Progenitor cell of endocrine pancreas (in vitro differentiated cells): ENCODE measurements around the gene G6PC3. TPM values are rescaled to one million over a fixed set of nuclear protein-coding genes. Genes with fewer than 3 reads are reported as not detected.
A peak's percentile ranks its signal among the peaks of the same experiment; 100 is the strongest.

Experiments
- DNase-seq: peaks from one replicate; pipeline ENCODE4 v3.0.0; 2021; ENCODE audit warnings: low spot score; ENCODE audit not compliant: unreplicated experiment
- H3K27ac Mint-ChIP-seq: 2 replicates; pipeline ENCODE4 v1.8.0; 2021; ENCODE audit warnings: mild to moderate bottlenecking, moderate library complexity, mixed read lengths
- H3K27me3 Mint-ChIP-seq: 2 replicates; pipeline ENCODE4 v1.8.0; 2021; ENCODE audit warnings: mixed read lengths
- H3K36me3 Mint-ChIP-seq: 2 replicates; pipeline ENCODE4 v1.8.0; 2022; ENCODE audit warnings: mixed read lengths; ENCODE audit not compliant: insufficient read depth
- H3K4me1 Mint-ChIP-seq: 2 replicates; pipeline ENCODE4 v1.8.0; 2021; ENCODE audit warnings: low read depth, mixed read lengths
- H3K4me3 Mint-ChIP-seq: 2 replicates; pipeline ENCODE4 v1.8.0; 2021; ENCODE audit warnings: low read depth, mild to moderate bottlenecking, moderate library complexity, mixed read lengths
- H3K9me3 Mint-ChIP-seq: 2 replicates; pipeline ENCODE4 v1.8.0; 2021; ENCODE audit warnings: low read depth, mixed read lengths
- total RNA-seq: library from RNA; stranded (reverse); gene quantifications from 2 replicates; pipeline ENCODE4 v1.2.1, GENCODE V29; 2021
- TF ChIP-seq, protein P1 (sequence below): fragments of 200-600 bp; sonication (generic); IDR thresholded peaks from one replicate; pipeline ENCODE4 v1.5.0; 2021; ENCODE audit warnings: antibody characterized with exemption, mild to moderate bottlenecking; ENCODE audit not compliant: unreplicated experiment

G6PC3 gene
- total RNA-seq, 1 donor from 2014 or later: 58.7 TPM

DNA sequence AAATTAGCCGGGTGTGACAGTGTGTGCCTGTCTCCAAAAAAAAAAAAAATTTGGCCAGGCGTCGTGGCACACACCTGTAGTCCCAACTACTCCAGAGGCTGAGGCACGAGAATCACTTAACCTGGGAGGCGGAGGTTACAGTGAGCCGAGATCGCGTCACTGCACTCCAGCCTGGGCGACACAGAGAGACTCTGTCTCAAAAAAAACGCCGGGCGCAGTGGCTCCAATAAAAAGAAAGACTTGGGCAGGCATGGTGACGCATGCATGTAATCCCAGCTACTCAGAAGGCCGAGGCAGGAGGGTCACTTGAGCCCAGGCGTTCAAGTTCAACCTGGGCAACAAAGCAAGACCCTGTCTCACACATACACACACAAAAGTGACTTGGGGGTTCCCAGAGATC, 7.7 kb upstream of the G6PC3 start:
- no peak for DNase-seq
- H3K27ac Mint-ChIP-seq: peak overlapping the region; percentile 37
- peaks cover 15% of the 10 kb centered on the region for H3K4me1 Mint-ChIP-seq
- TF ChIP-seq, protein P1, sequence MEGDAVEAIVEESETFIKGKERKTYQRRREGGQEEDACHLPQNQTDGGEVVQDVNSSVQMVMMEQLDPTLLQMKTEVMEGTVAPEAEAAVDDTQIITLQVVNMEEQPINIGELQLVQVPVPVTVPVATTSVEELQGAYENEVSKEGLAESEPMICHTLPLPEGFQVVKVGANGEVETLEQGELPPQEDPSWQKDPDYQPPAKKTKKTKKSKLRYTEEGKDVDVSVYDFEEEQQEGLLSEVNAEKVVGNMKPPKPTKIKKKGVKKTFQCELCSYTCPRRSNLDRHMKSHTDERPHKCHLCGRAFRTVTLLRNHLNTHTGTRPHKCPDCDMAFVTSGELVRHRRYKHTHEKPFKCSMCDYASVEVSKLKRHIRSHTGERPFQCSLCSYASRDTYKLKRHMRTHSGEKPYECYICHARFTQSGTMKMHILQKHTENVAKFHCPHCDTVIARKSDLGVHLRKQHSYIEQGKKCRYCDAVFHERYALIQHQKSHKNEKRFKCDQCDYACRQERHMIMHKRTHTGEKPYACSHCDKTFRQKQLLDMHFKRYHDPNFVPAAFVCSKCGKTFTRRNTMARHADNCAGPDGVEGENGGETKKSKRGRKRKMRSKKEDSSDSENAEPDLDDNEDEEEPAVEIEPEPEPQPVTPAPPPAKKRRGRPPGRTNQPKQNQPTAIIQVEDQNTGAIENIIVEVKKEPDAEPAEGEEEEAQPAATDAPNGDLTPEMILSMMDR: no peak
- no peak overlapping the region for H3K4me3 Mint-ChIP-seq
- H3K9me3 Mint-ChIP-seq: no peaks in the 10 kb centered on the region
- peaks cover 18% of the 10 kb centered on the region for H3K36me3 Mint-ChIP-seq
- H3K27me3 Mint-ChIP-seq: no peaks in the 10 kb centered on the region

DNA sequence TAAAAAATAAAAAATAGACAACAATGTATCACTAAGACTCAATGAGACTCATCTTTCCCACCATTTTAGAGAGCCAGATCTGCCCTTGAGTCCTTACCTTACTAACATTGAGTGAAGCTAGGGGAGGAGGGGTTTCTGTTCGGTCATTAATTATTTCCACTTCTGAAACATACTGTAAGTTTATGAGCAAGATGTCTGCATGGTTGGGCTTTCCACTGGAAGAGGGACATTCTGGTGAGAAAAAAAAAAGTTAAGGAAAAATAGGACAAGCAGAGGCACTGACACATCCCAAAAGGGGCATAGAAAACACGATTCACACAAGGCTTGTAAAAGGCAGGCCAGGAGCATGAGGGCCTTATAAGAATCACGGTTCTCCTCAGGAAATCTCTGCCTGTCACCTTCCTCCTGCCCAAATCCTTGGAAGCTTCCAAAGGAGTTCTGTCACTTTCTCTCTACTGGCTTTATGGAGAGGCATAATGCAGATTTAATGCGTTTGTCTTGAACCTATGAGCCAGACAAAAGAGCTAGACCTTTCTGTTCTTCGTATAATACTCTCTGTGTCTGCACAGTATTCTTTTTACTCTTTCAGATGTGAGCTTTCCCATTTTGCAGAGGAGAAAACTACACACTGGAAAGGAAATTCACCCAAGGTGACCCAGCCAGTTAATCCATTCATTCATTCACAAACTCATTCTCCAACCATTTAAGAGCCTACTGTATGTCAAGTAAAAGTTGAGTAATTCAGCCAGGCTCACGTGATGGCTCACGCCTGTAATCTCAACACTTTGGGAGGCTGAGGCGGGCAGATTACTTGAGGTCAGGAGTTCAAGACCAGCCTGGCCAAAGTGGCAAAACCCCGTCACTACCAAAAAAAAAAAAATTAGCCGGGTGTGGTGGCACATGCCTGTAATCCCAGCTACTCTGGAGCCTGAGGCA, 6.6 kb upstream of the G6PC3 start:
- Mint-ChIP-seq H3K4me1 (peaks cover 16% of the 10 kb centered on the region), H3K27ac (peak overlapping the region; percentile 50), H3K27me3 (no peaks in the 10 kb centered on the region), H3K4me3 (peak overlapping the region; percentile 31), H3K9me3 (no peaks in the 10 kb centered on the region), H3K36me3 (peaks cover 17% of the 10 kb centered on the region)
- no peak for DNase-seq
- TF ChIP-seq, protein P1: no peak

DNA sequence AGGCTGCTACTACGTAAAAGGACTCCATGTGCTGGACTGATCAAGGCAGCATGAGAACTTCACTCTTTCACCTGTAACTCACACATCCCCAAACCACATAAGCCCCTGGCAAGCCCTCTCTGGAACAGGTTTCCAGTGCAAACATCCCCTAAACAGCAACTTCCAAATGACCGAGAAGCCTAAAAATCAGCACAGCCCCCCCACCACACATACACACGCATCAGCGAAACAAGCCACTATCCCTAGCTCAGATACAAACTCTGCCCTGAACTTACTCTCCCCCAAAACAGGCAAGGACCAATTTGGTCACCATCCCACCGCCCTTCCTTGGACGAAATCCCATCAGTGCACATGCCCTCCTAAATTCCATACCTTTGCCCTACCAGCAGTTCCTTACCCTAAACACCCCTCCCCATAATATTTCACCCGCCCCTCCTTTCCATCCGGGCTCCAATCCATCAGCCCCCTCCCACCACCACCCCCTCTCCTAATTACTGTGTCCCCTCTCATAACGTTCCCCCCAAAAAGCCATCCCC, 4.8 kb upstream of the G6PC3 start:
- no peak for DNase-seq
- no peaks in the 10 kb centered on the region for H3K9me3 Mint-ChIP-seq
- H3K27ac Mint-ChIP-seq: peak overlapping the region; percentile 98
- TF ChIP-seq, protein P1: no peak
- H3K4me1 Mint-ChIP-seq: peaks cover 21% of the 10 kb centered on the region
- H3K36me3 Mint-ChIP-seq: peaks cover 5% of the 10 kb centered on the region
- H3K4me3 Mint-ChIP-seq: peak overlapping the region; percentile 95
- no peaks in the 10 kb centered on the region for H3K27me3 Mint-ChIP-seq

- peaks cover 23% of the 10 kb centered on the region for H3K4me1 Mint-ChIP-seq
- H3K4me3 Mint-ChIP-seq: peak within 1 kb of the TSS; percentile 95
- H3K27me3 Mint-ChIP-seq: no peaks in the 10 kb centered on the region
Measured at GRCh38 chr17:44066204-44066930, 4.2 kb upstream of the G6PC3 start, which contains the start of gene LSM12. TSS of gene LSM12 (minus strand) at chr17:44066671. CDS start at chr17:44066587, 84 bp downstream.

More at GRCh38 chr17:44066204-44066930, 4.2 kb upstream of the G6PC3 start, which contains the start of gene LSM12:
- peaks cover 5% of the 10 kb centered on the region for H3K36me3 Mint-ChIP-seq
- DNase-seq: peak; percentile 90
- TF ChIP-seq, protein P1: no peak
- no peaks in the 10 kb centered on the region for H3K9me3 Mint-ChIP-seq
- H3K27ac Mint-ChIP-seq: peak within 1 kb of the TSS; percentile 98
